Measurements from ENCODE around the gene ADAMTSL1. TPM values are rescaled to one million over a fixed set of nuclear protein-coding genes. Genes with fewer than 3 reads are reported as not detected.

Gene ADAMTSL1
- total and polyA plus RNA-seq, 2 experiments from 2014 or later: 2.3 to 5.0 TPM

- Mint-ChIP-seq H3K4me3 (no peak overlapping the region), H3K27ac (no peak overlapping the region)
- ATAC-seq: no peak
Observed at GRCh38 chr9:18825656-18826170, 351.8 kb downstream of the ADAMTSL1 start.

More at GRCh38 chr9:18825656-18826170, 351.8 kb downstream of the ADAMTSL1 start:
- H3K4me3 ChIP-seq: no peak overlapping the region
- no peaks in the 10 kb centered on the region for H3K27me3 ChIP-seq (ENCODE audit: insufficient read depth)
- H3K4me1 ChIP-seq (ENCODE audit: insufficient read depth): peaks cover 3% of the 10 kb centered on the region
- Mint-ChIP-seq H3K27me3 (ENCODE audit: insufficient read depth, low read depth, poor library complexity) (peaks cover 2% of the 10 kb centered on the region), H3K4me1 (peaks cover 24% of the 10 kb centered on the region), H3K9me3 (0 out of 3 replicates have a peak, but pooled peaks cover 2% of the 10 kb centered on the region), H3K36me3 (ENCODE audit: low read depth) (no peaks in the 10 kb centered on the region; the same call in 2 of the 3 replicates)
- no peaks in the 10 kb centered on the region for H3K79me2 ChIP-seq (replicated peaks; ENCODE audit: insufficient read depth)
- H3K36me3 ChIP-seq (ENCODE audit: insufficient read depth): no peaks in the 10 kb centered on the region
- H3K9me2 ChIP-seq (ENCODE audit: insufficient read depth): peaks cover 12% of the 10 kb centered on the region; the same call in 1 of the 2 replicates
- DNase-seq (ENCODE audit: low spot score): no peak
- no peaks in the 10 kb centered on the region for H4K20me1 ChIP-seq (replicated peaks; ENCODE audit: insufficient read depth)
- no peaks in the 10 kb centered on the region for H3F3A ChIP-seq (replicated peaks; ENCODE audit: low read depth)
- no peak overlapping the region for H3K27ac ChIP-seq (ENCODE audit: low read depth)
- no peak overlapping the region for H3K4me2 ChIP-seq
- H2AFZ ChIP-seq: no peak overlapping the region
- no peak for TF ChIP-seq NANOG (IDR thresholded peaks at IDR 0.05; ENCODE audit: borderline replicate concordance)
- TF ChIP-seq EZH2 (IDR thresholded peaks at IDR 0.05; ENCODE audit: low read depth, unreplicated experiment): no peak
- TF ChIP-seq ZNF331 (CRISPR knock-in tag; IDR thresholded peaks at IDR 0.05; ENCODE audit: low read depth): no peak
- no peak for TF ChIP-seq ETS1 (IDR thresholded peaks at IDR 0.05)
- TF ChIP-seq, protein P1, sequence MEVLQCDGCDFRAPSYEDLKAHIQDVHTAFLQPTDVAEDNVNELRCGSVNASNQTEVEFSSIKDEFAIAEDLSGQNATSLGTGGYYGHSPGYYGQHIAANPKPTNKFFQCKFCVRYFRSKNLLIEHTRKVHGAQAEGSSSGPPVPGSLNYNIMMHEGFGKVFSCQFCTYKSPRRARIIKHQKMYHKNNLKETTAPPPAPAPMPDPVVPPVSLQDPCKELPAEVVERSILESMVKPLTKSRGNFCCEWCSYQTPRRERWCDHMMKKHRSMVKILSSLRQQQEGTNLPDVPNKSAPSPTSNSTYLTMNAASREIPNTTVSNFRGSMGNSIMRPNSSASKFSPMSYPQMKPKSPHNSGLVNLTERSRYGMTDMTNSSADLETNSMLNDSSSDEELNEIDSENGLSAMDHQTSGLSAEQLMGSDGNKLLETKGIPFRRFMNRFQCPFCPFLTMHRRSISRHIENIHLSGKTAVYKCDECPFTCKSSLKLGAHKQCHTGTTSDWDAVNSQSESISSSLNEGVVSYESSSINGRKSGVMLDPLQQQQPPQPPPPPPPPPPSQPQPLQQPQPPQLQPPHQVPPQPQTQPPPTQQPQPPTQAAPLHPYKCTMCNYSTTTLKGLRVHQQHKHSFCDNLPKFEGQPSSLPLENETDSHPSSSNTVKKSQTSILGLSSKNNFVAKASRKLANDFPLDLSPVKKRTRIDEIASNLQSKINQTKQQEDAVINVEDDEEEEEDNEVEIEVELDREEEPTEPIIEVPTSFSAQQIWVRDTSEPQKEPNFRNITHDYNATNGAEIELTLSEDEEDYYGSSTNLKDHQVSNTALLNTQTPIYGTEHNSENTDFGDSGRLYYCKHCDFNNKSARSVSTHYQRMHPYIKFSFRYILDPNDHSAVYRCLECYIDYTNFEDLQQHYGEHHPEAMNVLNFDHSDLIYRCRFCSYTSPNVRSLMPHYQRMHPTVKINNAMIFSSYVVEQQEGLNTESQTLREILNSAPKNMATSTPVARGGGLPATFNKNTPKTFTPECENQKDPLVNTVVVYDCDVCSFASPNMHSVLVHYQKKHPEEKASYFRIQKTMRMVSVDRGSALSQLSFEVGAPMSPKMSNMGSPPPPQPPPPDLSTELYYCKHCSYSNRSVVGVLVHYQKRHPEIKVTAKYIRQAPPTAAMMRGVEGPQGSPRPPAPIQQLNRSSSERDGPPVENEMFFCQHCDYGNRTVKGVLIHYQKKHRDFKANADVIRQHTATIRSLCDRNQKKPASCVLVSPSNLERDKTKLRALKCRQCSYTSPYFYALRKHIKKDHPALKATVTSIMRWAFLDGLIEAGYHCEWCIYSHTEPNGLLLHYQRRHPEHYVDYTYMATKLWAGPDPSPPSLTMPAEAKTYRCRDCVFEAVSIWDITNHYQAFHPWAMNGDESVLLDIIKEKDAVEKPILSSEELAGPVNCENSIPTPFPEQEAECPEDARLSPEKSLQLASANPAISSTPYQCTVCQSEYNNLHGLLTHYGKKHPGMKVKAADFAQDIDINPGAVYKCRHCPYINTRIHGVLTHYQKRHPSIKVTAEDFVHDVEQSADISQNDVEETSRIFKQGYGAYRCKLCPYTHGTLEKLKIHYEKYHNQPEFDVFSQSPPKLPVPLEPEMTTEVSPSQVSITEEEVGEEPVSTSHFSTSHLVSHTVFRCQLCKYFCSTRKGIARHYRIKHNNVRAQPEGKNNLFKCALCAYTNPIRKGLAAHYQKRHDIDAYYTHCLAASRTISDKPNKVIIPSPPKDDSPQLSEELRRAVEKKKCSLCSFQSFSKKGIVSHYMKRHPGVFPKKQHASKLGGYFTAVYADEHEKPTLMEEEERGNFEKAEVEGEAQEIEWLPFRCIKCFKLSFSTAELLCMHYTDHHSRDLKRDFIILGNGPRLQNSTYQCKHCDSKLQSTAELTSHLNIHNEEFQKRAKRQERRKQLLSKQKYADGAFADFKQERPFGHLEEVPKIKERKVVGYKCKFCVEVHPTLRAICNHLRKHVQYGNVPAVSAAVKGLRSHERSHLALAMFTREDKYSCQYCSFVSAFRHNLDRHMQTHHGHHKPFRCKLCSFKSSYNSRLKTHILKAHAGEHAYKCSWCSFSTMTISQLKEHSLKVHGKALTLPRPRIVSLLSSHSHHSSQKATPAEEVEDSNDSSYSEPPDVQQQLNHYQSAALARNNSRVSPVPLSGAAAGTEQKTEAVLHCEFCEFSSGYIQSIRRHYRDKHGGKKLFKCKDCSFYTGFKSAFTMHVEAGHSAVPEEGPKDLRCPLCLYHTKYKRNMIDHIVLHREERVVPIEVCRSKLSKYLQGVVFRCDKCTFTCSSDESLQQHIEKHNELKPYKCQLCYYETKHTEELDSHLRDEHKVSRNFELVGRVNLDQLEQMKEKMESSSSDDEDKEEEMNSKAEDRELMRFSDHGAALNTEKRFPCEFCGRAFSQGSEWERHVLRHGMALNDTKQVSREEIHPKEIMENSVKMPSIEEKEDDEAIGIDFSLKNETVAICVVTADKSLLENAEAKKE (CRISPR knock-in tag; IDR thresholded peaks at IDR 0.05): no peak
- TF ChIP-seq, protein P2, sequence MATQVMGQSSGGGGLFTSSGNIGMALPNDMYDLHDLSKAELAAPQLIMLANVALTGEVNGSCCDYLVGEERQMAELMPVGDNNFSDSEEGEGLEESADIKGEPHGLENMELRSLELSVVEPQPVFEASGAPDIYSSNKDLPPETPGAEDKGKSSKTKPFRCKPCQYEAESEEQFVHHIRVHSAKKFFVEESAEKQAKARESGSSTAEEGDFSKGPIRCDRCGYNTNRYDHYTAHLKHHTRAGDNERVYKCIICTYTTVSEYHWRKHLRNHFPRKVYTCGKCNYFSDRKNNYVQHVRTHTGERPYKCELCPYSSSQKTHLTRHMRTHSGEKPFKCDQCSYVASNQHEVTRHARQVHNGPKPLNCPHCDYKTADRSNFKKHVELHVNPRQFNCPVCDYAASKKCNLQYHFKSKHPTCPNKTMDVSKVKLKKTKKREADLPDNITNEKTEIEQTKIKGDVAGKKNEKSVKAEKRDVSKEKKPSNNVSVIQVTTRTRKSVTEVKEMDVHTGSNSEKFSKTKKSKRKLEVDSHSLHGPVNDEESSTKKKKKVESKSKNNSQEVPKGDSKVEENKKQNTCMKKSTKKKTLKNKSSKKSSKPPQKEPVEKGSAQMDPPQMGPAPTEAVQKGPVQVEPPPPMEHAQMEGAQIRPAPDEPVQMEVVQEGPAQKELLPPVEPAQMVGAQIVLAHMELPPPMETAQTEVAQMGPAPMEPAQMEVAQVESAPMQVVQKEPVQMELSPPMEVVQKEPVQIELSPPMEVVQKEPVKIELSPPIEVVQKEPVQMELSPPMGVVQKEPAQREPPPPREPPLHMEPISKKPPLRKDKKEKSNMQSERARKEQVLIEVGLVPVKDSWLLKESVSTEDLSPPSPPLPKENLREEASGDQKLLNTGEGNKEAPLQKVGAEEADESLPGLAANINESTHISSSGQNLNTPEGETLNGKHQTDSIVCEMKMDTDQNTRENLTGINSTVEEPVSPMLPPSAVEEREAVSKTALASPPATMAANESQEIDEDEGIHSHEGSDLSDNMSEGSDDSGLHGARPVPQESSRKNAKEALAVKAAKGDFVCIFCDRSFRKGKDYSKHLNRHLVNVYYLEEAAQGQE (IDR thresholded peaks at IDR 0.05; ENCODE audit: unreplicated experiment): no peak
- no peak for TF ChIP-seq CREB1 (CRISPR knock-in tag; IDR thresholded peaks at IDR 0.05; ENCODE audit: low read depth)
- no peak for TF ChIP-seq CTCF (conservative IDR thresholded peaks at IDR 0.05; ENCODE audit: low read depth in 2 of 2)
- no peak for TF ChIP-seq STAT1 (IDR thresholded peaks at IDR 0.05; ENCODE audit: unreplicated experiment)
- no peak for TF ChIP-seq EZH2phosphoT487 (IDR thresholded peaks at IDR 0.05; ENCODE audit: unreplicated experiment)
